ENCODE measurements around the gene LMF1. TPM values are rescaled to one million over a fixed set of nuclear protein-coding genes. Genes with fewer than 3 reads are reported as not detected.

Gene LMF1
- total RNA-seq, 1 donor from 2014 or later, result 26.9 TPM

DNA sequence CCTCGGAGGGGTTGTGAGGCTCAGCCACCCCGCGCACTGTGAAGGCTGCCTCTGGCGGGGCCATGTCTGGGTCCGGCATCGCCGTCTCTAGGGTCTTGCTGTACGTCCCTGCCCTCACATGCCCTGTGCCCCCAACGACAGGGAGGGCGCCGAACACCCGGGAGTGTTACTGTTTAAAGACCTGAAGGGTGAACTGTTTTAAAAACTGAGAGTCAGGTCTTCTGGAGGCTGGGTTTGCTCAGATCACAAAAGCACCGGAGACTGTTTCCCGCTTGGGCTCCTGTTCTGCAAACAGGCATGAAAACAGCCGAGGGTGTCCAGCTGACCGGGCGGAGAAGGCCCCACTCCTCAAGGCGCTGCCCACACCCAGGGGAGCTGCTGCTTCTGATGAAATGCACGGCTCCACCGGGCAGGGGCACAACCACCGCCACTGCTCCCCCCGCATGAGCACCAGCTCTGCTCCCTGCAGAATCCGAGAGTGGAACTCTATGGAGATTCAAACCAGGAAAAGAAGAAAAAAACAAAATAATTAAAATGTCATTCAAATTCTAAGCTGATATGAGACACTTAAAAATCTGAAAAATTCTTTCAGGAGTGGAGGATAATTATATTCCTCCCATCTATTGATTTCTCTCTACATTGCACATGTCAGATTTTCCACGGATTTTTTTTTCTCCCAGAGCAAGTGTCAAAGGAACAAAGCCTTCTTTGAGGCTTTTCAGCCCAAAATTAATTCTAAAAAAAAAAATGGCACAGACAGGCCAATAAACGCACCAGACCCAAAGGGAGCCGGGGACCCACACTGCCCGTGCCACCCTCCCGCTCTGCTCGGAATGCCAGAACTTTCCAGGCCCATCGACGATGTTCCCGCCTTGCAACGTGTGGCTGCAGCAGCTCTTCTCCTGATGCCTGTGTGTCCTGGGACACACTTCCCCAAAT, 74.3 kb downstream of the LMF1 start:
- H3K9me3 ChIP-seq, result no peaks in the 10 kb centered on the region
- intact Hi-C loops (cut with DNase I), result no loop called here
- TF ChIP-seq, protein P1, sequence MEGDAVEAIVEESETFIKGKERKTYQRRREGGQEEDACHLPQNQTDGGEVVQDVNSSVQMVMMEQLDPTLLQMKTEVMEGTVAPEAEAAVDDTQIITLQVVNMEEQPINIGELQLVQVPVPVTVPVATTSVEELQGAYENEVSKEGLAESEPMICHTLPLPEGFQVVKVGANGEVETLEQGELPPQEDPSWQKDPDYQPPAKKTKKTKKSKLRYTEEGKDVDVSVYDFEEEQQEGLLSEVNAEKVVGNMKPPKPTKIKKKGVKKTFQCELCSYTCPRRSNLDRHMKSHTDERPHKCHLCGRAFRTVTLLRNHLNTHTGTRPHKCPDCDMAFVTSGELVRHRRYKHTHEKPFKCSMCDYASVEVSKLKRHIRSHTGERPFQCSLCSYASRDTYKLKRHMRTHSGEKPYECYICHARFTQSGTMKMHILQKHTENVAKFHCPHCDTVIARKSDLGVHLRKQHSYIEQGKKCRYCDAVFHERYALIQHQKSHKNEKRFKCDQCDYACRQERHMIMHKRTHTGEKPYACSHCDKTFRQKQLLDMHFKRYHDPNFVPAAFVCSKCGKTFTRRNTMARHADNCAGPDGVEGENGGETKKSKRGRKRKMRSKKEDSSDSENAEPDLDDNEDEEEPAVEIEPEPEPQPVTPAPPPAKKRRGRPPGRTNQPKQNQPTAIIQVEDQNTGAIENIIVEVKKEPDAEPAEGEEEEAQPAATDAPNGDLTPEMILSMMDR (IDR thresholded peaks at IDR 0.05), result no peak
- no peaks in the 10 kb centered on the region for H3K27me3 ChIP-seq
- no peak overlapping the region for H3K27ac ChIP-seq
- H3K4me3 ChIP-seq, result no peak overlapping the region
- H3K4me1 ChIP-seq, result no peaks in the 10 kb centered on the region
- no peak for DNase-seq (ENCODE audit: low spot score in 2 of 2)
- peaks cover 8 to 13% of the 10 kb centered on the region in 2 donors for H3K36me3 ChIP-seq

DNA sequence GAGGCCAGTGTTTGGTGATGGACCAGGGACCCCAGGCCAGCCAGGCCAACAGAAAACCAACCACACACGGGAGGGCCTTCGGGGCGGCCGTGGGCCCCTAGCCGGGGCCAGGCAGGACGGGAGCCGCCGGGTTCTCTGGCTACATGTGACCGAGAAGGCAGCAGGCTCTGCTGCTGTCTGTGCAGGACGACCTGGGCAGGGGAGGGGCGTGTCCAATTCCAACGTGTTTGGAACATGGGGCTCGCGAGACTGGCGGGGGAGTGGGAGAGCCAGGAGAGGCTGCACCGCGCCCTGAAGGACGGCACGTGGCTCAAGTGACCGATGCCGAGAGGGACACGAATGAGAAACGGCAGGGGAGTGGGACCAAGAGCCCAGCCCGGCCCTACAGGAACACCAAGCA, 75.4 kb downstream of the LMF1 start:
- intact Hi-C loops (cut with DNase I), result no loop called here
- H3K9me3 ChIP-seq, result no peaks in the 10 kb centered on the region
- H3K36me3 ChIP-seq, result peaks cover 14 to 22% of the 10 kb centered on the region in 2 donors
- TF ChIP-seq, protein P1 (IDR thresholded peaks at IDR 0.05), result no peak
- no peaks in the 10 kb centered on the region for H3K4me1 ChIP-seq
- H3K27ac ChIP-seq, result no peak overlapping the region
- H3K27me3 ChIP-seq, result no peaks in the 10 kb centered on the region
- H3K4me3 ChIP-seq, result no peak overlapping the region
- no peak for DNase-seq (ENCODE audit: low spot score in 2 of 2)

DNA sequence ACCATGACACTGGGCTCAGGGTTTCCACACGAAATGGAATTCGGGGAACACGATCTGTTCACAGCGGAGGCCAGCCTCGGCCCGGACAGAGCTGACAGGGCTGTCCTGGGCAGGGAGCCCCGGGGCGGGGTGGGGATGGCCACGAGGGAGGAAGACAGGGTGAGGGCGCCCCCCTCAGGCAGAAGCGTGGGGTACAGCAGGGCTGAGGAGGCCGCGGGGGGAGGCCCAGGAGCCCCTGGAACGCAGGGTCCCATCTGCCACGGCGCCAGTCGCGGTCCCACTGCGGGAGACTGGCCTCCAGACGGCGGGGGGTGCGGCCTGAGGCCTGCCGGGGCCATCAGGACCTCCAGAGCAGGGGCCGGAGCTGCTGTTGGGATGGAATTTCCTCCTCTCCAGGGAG, 75.9 kb downstream of the LMF1 start:
- H3K27ac ChIP-seq, result no peak overlapping the region
- H3K9me3 ChIP-seq, result no peaks in the 10 kb centered on the region
- no peak for DNase-seq (ENCODE audit: low spot score in 2 of 2)
- H3K27me3 ChIP-seq, result no peaks in the 10 kb centered on the region
- no peak overlapping the region for H3K4me3 ChIP-seq
- intact Hi-C loops (cut with DNase I), result no loop called here
- H3K36me3 ChIP-seq, result peaks cover 16 to 25% of the 10 kb centered on the region in 2 donors
- no peaks in the 10 kb centered on the region for H3K4me1 ChIP-seq
- TF ChIP-seq, protein P1 (IDR thresholded peaks at IDR 0.05), result no peak

DNA sequence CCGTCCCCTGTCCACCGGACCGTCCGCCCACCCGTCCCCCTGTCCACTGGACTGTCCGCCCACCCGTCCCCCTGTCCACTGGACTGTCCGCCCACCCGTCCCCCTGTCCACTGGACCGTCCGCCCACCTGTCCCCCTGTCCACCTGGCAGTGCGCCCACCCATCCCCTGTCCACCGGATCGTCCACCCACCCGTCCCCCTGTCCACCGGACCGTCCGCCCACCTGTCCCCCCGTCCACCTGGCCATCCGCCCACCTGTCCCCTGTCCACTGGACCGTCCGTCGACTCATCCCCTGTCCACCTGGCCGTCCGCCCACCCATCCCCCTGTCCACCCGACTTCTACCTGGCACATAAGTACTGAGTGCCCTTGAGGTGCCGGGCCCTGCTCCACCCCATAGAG, 76.6 kb downstream of the LMF1 start:
- no peaks in the 10 kb centered on the region for H3K9me3 ChIP-seq
- H3K27ac ChIP-seq, result no peak overlapping the region
- peaks cover 19 to 25% of the 10 kb centered on the region in 2 donors for H3K36me3 ChIP-seq
- H3K4me3 ChIP-seq, result no peak overlapping the region
- TF ChIP-seq, protein P1 (IDR thresholded peaks at IDR 0.05), result no peak
- intact Hi-C loops (cut with DNase I), result no loop called here
- H3K4me1 ChIP-seq, result no peaks in the 10 kb centered on the region
- no peaks in the 10 kb centered on the region for H3K27me3 ChIP-seq
- no peak for DNase-seq (ENCODE audit: low spot score in 2 of 2)

DNA sequence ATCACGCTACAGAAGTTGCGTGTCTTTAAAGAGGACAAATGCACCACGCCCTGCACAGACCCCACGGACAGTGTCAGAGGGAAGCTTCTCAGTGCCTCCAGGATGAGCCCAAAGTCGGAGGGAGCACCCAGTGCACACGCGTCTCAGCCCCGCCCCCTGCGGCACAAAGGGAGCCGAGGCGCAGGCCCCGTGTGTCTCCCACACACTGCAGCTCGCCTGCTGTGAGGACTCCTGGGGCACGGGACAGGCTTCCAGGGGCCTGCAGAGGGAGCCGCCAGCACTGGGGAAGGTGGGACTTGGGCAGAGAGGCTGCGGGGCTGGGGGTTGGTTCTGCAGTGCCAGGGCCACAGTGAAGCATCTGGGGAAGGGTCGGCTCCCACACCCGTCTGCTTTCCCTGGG, 77.4 kb downstream of the LMF1 start:
- no peaks in the 10 kb centered on the region for H3K4me1 ChIP-seq
- no peaks in the 10 kb centered on the region for H3K9me3 ChIP-seq
- TF ChIP-seq, protein P1 (IDR thresholded peaks at IDR 0.05), result no peak
- H3K36me3 ChIP-seq, result peaks cover 23 to 25% of the 10 kb centered on the region in 2 donors
- no peaks in the 10 kb centered on the region for H3K27me3 ChIP-seq
- no peak overlapping the region for H3K4me3 ChIP-seq
- no peak for DNase-seq (ENCODE audit: low spot score in 2 of 2)
- H3K27ac ChIP-seq, result no peak overlapping the region
- intact Hi-C loops (cut with DNase I), result no loop called here

Measured in ascending aorta (tissue), 2 donors.